T1000 (cell line): Measurements from ENCODE around the gene ANKRD13C.
"Not testable (repeated sequence)": the region's sequence is repeated elsewhere in the genome, so short reads cannot be mapped to it uniquely, and the experiment has no call there.

Experiments used
- DNase-seq: peaks from one replicate; lab custom pipeline; 2025; ENCODE audit warnings: mixed read lengths; lab: John Stamatoyannopoulos, UW

The ANKRD13C gene

DNA sequence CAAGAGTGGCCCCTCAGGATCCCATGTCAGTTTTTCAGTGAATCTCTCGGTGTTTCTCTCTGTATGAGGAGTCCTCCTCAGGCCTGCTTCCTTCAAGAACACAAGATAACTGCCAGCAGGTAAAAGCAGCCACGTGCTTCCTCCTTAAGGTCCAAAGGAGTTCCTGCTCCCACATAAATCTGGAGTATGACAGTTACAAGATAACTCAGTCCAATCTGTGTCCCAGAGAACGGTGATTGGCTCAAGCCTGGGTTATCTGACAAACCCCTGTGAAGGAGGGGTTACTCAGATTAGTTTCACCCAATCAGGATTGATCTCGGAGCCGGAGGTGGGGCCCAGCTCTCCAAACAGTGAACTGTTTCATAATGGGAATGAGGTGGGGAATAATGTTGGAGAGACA lies 5.8 kb upstream of the ANKRD13C start:
- no peak for DNase-seq

DNA sequence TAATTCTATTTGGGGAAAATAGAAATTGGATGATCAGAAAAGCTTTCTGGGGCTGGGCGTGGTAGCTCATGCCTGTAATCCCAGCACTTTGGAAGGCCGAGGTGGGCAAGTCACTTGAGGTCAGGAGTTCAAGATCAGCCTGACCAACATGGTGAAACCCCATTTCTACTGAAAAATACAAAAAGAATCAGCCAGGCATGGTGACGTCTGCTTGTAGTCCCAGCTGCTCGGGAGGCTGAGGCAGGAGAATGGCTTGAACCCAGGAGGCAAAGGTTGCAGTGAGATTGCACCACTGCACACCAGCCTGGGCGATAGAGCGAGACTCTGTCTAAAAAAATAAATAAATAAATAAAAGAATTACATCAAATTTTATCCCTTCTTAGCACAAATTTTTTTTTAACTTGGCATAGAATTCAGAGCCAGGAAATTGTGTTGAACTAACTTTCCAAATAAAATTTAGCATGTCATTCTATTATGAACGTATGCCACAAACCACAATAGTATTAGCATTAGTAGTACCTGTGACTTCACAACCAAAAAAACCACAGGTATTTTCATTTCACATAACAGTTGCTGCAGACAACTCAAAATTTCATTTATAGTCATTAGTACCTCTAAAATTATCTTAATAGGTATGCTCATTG lies 4.5 kb upstream of the ANKRD13C start:
- no peak for DNase-seq

DNA sequence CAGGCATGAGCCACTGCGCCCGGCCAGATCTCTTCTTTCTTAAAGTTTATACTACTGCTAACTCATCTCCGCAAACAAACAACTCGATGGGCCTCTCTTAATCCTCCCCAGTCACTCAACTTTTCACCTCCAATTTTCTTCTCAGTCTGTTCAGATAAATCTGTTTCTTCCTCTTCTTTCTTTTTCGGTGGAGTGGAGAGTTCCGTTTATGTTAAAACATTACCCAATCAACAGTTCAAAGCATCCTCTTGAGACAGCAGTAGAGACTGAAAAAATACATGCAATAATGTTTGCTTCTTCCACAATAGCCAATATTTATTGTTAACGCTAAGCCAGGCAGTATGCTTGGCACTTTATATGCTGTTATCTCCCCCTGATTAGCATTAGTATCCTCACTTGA lies 1.4 kb upstream of the ANKRD13C start:
- DNase-seq = no peak

DNA sequence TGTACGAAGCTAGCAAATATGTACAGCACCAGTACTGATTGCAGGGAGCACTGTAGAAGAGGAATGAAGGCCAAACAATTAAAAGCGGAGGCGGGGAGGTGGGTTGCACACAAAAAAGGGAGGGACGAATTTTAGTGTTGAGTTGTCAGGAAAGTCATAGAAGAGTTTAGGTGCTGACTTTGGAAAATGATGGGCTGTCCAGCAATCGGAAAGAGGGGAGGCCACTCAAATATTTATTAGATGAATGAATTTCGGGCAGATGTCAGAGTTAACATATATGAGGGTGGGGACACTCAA lies 537 bp upstream of the ANKRD13C start:
- no peak for DNase-seq

DNA sequence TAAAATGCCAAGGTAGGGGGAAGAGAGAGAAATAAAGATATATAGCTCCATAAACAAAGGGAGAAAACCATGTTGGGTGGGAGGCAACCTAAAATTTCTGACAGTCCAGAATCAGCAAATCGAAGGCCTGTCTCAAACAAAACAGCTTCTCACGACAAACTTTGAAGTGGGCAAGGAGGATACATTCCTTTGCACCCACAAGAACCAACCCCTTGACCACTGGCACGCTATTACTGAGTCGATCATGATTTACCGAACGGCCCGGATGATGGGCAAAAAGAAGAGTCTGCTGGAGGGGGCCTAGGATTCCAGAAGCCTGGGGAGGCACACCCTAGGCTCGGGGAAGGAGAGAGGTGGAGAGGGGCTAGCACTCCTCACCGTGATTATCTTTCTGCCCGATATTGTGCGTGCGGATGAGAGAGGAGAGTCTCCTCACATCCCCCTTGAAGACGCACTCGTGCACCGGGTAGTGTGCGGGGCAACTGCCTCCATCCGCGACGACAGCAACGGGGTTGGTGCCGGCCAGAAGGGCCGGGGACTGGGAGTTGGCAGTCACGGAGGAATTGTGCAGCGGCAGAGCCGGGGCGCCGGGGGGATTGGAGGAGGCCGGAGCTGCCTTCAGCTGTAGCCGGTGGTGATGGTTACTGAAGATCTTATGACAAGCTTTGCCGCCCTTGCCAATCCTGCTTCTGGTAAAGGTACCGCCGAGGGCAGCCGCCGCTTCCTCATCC lies 756 bp downstream of the ANKRD13C start:
- DNase-seq = peak; percentile 48

DNA sequence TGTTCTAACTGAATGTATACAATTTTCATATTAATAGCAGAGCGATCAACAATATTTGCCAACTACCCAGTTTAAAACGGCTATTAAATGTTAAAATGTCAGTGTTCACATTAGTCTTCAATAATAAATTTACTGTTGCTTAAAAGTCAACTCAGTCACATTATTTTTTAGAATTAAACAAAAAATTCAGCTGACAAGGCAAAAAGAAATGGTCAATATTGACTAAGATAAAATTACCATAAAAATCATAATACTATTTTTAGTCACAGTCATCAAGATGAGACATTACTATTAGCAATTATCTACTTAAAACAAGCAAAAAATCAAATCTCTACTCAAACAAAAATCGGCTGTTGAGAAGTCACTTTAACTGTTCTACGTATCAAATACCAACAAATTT lies 1.5 kb downstream of the ANKRD13C start:
- no peak for DNase-seq

DNA sequence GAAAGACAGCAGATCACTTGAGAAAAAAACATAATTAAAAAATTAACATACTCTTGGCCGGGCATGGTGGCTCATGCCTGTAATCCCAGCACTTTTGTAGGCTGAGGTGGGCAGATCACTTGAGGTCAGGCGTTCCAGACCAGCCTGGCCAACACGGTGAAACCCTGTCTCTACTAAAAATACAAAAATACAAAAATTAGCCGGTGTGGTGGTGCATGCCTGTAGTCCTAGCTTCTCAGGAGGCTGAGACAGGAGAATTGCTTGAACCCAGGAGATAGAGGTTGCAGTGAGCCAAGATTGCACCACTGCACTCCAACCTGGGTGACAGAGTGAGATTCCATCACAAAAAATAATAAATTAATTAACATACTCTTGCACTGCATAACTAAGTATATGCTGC lies 4.7 kb downstream of the ANKRD13C start:
- not testable (repeated sequence) for DNase-seq

DNA sequence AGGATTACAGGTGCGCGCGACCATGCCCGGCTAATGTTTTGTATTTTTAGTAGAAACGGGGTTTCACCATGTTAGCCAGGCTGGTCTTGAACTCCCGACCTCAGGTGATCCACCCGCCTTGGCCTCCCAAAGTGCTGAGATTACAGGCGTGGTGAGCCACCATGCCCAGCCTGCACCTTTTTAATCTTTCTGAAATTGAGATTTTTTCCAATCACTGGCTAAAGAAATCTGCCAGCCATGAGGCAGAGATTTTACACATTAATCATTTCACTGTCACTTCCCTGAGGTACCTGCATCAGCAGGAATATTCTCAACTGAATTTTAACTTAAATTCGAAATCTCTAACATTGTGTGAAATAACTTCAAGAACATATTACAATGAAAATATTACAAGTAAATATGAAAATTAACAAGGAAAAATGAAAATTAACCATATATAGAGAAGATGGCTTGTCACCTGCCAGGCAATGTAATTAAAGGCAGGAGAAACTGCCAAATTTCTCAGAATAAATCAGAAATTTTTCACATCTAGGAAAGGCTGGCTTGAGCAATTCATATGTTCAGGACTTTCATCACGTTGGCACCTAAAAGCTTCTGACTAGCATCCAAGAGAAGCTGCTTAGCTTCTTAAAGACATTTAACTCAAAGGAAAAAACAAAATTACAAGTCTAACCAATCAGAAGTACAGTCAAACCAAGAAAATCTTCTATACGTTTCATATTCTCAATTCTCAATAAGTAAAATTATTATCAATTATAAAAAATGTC lies 5.9 kb downstream of the ANKRD13C start:
- DNase-seq = no peak

DNA sequence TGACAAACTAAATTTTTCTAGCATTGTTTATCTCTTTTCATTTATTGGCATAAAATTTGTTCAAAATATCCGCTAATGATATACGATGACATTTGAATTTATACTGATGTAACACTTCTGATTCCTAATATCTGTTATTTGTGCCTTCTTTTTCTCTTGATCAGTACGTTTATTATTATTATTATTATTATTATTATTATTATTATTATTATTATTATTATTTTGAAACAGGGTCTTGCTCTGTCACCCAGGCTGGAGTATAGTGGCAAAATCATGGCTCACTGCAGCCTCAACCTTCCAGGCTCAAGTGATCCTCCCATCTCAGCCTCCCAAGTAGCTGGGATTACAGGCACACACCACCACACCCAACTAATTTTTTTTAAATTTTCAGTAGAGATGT lies 14.9 kb downstream of the ANKRD13C start:
- not testable (repeated sequence) for DNase-seq

DNA sequence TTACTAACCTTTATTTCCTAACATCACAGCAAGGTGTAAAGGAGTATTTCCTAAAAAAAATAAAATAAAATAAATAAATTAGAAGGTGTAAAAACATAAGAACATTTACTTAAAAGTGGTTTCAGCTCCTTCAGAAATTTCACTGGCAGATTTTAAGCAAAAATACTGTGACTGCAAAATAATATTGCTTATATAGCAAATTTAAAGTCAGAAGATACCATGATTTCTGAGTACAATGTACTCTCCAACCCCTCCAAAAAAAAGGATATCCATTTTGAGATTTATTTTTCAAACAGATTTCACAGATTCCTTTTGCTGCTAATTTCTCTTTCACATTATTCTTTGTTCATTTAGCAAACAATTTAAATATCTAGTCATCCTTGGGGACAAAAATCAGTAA lies 18.5 kb downstream of the ANKRD13C start:
- no peak for DNase-seq

DNA sequence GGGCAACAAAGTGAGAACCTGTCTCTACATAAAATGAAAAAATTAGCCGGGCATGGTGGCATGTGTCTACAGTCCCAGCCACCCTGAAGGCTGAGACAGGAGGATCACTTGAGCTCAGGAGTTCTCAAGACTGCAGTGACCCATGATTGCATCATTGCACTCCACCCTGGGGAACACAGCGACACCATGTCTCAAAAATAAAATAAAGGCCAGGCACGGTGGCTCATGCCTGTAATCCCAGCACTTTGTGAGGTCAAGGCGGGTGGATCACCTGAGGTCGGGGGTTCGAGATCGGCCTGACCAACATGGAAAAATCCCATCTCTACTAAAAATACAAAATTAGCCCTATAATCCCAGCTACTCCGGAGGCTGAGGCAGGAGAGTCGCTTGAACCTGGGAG lies 20.1 kb downstream of the ANKRD13C start:
- DNase-seq = no peak

DNA sequence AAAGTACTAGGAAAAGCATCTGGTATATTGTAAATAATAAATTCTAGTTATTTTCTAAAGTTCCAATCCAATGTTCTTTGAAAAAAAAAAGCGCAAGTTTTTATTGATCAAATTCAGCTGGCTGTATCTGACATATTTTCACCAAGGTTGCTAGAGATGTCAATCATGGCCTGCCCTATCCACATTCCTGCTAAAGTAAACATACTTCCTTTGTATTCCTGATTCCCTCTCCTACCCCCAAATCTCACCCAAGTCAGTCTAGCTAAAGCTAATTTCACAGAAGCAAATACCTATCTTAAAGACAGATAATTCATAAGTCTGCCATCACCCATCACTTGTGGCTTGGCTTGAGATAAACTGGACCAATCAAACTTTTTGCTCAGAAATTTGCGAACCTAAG lies 21.3 kb downstream of the ANKRD13C start:
- no peak for DNase-seq

DNA sequence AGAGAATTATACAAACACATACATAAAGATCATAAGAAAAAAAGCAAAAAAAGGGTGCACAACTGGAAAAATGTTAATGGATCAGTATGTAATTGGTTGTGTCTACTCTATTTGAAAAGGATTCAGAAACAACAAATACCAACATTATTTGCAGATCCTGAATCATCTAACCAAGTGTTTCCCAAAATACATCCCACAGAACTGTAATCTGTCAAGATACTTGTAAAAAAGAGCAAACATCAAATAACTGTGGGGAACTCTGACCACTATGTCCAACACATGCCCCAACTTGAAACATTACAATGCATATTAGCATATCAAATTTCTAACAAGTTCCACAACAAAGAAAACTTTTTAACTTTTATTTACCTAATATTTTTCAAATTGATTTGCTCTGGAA lies 22.6 kb downstream of the ANKRD13C start:
- no peak for DNase-seq

DNA sequence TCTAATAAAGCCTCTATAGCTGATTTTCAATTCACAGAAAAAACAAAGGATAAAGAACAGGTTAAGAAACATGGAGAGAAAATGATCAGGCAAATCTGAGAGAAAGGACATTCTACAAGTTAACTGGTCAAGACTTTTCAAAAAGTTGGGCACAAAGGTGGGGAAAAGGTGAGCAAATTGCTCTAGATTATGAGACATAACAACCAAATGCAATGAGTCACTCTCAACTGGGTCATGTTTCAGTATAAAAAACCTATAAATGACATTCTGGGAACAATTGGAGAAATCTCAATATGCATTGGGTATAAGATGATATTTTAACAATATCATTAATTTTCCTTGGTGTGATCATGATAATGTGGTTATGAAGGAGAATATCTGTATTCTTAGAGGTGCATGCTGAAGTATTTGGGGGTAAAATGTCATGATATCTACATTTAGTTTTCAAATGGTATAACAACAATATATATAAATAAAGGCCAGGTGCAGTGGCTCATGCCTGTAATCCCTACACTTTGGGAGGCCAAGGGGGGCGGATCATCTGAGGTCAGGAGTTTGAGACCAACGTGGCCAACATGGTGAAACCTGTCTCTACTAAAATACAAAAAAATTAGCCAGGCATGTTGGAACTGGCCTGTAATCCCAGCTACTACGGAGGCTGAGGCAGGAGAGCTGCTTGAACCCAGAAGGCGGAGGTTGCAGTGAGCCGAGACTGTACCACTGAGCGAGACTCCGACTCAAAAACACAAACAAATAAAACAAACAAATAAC lies 27.0 kb downstream of the ANKRD13C start:
- no peak for DNase-seq

DNA sequence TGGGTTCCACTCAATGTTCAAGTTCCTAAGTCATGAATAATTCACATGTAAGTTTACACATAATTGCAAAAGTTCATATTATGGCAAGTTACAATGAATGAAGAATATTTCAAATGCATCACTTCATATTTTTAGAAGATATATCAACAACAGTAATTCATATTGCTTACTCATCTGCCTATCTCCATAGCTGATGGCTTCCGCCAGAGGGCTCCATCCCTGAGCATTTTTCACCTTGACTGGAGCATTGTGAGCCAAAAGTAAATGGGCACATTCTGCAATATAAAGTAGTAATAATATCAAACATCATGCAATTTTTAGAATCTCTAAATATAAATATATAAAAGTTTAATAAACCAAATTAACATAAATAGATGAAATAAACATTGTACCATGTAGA lies 29.8 kb downstream of the ANKRD13C start:
- DNase-seq = no peak

DNA sequence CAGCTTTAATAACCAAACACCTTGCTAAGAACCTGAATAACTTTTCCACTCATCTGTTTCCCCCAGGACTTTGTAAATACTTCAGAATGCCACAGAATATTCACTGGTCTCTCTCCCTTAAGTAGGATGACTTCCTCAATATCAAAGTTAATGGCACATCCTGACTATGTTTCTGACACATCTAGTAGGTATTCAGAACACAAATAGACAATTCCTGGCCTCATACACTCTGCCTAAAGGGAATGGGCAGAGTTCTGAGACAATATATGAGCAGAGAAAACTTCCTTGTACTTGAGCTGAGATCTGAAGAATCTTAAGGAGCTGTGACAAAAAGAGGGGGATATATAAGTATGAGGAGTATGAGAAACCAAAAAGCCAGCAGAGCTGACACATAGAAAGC lies 34.8 kb downstream of the ANKRD13C start:
- DNase-seq = no peak

DNA sequence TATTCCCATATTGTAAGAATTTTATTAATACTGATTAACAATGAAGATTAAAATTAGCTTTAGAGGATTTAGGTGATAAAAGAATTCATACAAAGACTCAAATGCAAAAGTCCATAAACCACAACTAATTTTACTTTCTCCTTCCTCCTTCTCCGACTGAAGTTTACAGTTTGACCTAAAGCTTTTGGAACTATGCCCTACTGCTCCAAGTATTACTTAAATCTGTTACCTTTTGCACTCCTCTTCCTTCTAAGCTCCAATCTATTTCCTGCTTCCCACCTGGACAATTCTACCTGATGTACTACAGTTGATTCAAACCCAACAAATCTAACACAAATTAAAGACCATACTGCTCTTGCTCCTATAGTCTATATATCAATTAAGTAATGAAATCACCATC lies 36.3 kb downstream of the ANKRD13C start:
- DNase-seq = no peak

DNA sequence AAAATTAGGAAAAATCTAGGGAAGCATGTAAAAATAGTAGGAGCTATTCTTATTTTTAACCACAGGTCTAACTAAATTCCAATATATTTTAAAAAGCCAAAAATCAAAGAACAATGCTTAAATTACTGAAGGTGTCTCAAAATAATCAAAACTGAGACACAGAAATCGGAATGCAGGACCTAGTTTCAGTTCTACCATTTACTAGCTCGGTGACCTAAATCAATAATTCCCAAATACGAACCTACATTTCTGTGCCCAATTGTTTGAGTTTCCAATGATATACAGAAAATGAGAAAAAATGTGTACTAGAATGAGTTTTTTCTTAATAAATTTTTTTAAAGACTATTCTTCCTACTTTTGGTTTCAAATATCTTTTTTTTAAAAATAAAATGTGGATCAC lies 37.4 kb downstream of the ANKRD13C start:
- no peak for DNase-seq

DNA sequence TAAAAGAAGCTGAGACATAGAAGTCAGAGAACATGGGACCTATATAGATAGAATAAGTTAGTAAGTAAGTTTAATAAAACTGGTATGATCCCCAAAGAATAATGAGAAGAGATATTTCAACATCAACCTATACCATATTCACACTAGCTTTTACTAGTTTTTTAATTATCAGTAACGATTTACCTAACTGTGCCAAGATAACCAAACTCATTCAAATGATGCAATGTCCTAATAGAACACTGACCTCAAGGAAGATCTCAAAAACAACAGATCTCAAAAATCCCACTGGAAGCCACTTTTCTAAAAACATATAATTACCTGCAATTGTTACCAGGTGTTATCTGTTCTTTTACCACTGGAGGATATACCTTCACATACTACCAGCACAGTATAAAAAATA lies 38.7 kb downstream of the ANKRD13C start:
- DNase-seq = no peak

DNA sequence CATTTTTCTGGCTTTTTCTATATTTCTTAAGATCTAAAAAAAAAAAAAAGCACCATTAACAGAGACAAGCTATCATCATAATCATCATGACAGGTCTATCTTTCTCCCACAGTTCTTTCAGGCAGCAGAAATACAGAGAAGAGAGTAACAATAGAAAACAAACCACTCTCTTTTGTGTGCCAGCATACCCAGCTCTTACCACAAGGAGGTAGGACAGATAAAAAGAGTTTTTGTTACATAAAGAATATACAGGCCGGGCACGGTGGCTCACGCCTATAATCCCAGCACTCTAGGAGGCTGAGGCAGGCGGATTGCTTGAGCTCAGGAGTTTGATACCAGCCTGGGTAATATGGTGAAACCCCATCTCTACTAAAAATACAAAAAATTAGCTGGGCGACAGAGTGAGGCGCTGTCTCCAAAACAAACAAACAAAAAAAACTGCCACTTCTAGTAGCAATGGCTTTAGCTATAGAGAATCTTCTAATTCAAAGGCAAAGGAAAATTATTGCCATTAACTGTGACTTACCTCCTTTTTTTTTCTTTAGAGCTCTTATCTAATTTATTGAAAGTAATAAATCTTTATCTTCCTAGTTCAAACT lies 39.7 kb downstream of the ANKRD13C start:
- no peak for DNase-seq

DNA sequence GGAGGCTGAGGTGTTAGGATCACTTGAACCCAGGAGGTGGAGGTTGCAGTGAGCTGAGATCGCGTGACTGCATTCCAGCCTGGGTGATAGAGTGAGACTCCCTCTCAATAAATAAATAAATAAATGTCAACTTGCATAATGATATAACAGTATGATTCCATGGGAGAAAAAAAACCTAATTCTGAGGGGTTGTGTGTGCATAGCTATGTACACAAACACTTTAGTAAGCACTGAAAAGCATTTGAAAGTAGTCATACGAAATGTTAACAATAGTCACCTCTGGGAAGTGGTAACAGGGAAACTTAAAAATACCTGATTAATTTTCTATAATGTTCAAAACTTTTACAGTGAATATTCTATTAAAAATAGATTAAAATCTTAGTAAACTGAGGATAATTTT lies 43.2 kb downstream of the ANKRD13C start:
- DNase-seq = no peak

DNA sequence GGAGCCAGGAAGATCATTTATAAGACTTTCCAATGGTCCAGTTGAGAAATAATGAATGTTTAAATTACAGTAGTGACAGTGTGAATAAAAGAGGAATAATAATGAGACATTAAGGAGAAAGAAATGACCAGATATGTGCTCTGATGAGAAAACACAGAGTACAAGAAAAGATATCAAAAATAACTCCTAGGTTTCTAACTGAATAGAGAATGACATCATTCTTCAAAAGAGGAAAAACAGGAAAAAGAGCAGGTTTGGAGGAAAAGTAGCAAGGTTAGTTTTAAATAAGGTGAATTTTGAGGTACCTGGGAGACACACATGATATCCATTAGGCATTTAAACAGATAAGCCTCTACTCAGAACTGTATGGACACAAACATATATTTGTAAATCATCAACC lies 55.0 kb downstream of the ANKRD13C start:
- no peak for DNase-seq
